ENCODE results near the gene NUDT14.
A peak's percentile ranks its signal among the peaks of the same experiment; 100 is the strongest.

Gene NUDT14

DNA sequence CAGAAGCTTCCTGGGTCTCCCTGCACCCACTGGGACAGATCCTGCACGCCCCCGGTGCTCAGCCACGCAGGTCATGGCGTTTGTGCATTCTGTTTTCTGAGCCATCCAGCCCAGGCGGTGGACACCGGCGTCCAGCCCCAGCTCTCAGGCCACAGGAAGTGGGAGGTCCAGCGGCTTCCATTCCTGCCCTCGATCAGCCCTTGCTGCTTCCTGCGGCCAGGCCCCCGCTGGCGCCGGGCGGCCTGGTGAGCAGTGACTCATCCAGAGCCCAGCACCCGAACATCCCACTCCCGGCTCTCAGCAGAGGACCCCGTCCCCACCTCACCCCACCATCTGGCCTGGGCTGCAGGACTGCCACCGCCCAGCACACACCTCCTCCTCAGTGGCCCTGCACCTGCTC, 18.0 kb upstream of the NUDT14 start:
- no peak for DNase-seq (ENCODE audit: low read depth in 2 of 2)

DNA sequence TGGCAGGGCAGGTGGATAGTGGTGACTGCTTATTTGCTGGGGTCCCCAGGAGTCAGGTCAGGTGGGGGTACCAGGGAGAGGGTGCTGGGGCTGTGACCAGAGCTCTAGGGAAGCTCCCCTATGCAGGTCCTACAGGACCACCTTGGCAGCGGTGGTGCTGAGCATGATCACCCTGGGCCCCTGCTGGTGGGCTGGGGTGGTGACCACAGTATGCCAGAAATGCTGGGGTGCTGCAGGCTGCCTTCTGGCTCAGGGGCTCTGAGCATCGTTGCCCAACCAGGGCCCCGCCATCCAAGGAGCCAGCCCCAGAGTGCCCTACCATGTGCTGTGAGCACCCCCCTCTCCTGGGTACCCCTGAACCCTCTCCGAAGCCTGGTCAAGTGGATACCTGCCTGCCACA, 17.5 kb upstream of the NUDT14 start:
- DNase-seq (ENCODE audit: low read depth in 2 of 2), result no peak

DNA sequence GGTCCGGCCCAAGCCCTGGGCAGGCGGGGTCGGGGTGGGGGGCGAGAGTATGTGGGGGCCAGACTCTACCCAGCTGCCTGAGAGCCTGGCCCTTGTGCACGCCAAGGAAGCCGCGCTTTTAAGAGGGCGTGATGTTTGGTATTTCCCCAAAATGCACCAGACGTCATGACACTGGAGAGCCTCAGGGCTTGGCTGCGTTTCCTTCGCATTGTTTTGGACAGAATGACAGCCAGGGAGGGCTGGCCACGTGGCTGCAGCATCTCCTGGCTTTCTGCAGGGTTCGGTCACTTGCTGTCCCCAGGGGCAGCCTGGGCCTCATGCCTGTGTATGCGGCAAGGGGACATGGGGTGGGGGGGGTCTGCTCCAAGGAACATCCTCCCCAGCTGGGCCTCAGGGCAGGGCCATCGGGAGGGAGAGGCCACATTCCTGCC, 16.1 kb upstream of the NUDT14 start:
- no peak for DNase-seq (ENCODE audit: low read depth in 2 of 2)

DNA sequence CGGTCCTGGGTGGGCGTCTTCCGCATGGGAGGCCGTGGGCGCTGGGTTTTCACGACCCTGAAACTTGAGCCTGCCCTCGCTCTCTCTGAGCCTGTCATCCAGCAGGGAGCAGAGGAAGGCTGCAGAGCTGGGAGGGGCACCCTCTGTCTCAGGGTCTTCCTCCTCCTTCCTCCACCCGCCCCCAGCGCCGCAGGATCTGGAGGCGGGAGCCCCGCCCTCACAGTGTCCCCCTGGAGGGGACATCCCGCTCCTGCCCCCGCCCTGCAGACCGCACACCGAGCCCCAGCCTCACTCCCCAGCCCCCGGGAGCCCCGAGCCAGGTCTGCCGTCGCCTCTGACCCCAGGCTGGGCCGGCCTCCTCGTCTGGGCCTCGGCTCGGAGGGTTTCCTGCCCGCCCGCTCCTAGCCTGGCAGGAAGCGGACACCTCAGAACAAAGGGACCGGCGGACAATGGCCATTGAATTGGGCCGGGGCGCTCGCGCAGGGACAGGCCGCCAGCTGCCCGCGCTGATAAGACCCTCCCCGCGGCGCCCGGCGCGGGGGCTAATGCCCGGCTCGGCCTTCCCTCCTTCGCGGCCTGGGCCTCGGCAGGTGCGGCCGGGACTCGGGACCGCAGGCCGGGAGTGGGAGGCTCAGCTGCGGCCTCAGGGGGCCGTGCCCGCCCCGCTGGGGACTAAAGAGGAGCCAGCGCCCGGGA, 15.3 kb upstream of the NUDT14 start:
- DNase-seq (ENCODE audit: low read depth in 2 of 2), result no peak

DNA sequence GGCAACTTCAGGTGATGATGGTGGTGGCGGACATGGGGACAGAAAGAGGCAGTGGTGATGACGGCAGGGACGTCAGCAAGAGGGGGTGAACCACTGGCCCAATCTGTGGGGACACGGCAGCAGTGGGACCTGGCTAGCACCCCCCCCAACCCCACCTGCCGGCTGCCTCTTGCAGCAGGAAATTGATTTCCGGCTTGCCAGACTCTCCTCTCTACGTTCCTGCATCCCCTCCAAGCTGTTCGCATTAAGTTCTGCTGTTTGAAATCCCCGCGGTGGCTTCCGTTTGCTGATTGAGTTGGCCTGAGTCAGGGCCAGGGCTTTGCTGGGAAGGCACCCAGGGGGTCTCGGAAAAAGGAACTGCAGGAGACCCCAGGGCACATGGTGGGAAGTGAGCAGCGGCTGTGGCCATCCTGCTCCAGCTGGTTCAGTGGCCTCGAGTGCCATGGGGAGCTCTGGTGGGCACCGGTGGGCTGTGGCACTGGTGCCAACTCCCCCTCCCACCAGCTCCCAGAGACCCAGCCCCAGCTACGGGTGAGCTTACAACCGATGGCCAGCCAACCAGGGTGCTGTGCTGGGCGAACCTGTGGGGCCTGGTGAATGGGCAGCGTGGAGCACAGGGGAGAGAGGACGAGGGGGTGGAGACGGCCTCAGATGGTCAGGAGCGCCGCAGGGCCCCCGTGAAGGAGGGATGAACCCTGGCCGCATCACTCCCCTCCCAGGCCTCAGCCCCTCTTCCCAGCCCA, 14.6 kb upstream of the NUDT14 start:
- no peak for DNase-seq (ENCODE audit: low read depth in 2 of 2)

DNA sequence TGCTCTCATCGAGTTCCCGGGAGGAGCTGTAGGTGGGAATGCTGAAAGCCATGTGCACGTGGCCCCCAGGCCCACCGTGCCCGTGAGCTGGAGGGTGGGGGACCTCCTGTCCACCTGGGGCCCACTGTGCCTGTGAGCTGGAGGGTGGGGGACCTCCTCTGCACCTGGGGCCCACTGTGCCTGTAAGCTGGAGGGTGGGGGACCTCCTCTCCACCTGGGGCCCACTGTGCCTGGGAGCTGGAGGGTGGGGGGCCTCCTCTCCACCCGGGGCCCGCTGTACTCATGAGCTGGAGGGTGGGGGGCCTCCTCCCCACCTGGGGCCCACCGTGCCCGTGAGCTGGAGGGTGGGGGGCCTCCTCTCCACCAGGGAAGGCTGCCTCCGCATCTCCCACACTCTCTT, 13.9 kb upstream of the NUDT14 start:
- no peak for DNase-seq (ENCODE audit: low read depth in 2 of 2)

DNA sequence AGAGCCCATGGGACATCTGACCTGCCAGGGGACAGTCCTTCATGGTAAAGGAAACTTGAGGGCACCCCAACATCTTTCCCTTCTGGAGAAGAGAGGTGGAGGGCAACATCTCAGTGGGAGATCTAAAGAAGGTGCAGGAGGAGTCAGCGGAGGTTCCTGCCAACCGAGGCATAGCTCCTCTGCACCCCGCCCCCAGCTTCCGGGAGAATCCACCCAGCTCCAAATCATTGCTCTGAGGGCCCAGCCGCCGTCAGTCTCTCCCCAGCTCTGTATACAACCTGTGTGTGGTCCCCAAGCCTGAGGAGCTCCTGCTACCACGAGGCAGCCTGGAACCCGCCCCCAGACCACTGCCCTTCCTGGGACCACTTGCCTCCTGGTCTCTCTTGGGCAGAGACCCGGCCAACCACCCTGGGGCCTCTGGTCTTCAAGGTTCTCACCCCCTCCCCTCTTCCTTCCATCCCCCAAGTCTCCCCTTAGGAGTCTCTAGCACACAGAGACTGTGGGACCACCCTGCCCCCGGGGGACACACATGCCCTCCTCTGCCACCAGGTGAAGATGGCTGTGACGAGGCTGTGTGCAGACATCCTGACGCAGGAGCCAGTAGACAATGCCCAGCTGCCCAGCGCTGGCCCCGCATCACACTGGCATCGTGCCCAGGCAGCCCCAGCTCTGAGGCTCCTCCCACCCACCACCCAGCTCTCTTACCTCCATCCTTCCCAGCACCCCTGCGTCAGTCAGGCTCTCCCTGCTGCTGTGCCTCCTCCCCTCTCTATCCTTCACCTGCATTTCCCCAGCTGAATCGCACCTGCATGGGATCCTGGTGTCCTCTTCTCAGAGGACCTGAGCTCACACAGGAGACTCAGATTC, 13.0 kb upstream of the NUDT14 start:
- no peak for DNase-seq (ENCODE audit: low read depth in 2 of 2)

DNA sequence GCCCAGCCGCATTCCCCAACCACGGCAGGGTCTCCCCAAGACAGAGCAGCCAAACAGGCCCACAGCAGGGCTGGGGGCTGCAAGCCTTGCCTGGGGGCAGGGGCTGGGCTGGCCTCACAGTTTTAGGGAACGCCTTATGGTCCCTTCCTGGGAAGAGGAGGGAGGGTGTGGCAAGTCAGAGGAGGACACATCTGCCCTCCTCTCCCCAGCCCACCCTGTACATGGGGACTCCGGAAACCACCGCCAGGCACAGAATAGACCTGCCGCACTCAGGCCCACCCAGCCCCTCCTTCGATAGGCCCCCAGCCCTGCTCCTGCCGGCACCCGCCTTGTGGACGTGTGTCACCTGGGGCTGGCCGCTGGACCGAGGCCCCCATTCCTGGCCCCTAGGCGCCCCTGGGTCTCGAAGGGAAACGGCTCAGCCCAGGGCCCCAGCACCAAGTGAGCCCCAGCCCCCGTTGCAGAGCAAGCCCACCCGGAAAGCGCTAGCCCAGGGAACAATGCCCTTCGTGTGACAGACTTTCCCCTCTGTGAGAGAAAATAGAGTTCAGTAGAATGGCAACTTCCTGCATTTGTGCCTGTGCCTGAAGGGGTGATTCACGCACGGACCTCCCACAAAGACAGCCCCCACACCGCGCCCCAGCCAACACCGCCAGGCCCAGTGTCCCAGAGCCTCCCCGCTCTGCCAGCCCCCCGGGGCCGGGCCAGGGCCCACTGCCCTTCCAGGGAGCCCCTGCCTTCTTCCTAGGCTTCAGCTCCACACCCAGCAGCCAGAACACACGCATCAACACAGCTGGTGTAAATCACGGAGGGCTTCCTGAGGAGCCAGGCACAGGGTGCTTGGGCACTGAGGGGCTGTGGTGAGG, 12.0 kb upstream of the NUDT14 start:
- DNase-seq (ENCODE audit: low read depth in 2 of 2), result peak in 1 of 2 donors; percentile 33

DNA sequence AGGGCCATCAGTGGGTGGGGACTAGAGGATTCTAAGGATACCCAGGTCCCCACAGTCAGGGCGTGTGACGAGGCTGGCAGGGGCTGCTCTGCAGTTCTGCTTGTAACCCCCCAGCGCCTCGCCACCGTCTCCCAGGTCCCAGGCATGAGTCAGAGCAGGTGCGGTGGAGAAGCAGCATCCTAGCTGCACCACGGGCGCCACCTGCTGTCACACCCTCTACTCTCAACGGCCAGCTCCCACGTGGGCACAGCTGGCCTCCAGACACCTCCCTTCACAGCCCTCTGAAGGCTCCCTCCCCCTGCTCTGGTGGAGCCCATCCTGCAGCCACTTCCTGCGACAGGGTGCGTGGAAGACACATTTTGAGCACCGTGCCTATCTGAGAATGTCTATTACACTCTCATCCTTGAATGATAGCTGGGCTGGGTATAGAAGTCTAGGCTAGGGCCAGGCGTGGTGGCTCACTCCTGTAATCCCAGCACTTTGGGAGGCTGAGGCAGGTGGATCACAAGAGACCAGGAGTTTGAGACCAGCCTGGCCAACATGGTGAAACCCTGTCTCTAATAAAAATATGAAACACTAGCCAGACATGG, 6.9 kb upstream of the NUDT14 start:
- no peak for DNase-seq (ENCODE audit: low read depth in 2 of 2)

DNA sequence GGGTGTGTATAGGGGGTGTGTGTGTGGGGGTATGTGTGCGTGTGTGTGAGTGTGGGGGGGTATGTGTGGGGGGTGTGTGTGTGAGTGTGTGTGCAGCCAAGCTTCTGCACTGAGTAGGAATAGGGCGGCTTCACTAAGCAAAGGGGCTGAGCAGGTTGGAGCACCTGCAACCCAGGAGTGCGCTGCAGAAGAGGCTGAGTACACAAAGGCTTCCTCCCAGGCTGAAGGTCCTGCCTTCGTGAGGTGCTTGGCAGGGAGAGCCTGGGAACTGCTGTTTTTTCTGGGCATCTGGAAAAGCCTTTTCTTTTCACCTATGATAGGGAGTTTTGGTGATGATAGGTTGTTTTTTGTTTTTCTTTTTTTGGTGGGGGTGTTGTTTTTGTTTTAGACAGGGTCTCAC, 6.0 kb upstream of the NUDT14 start:
- DNase-seq (ENCODE audit: low read depth in 2 of 2), result no peak

DNA sequence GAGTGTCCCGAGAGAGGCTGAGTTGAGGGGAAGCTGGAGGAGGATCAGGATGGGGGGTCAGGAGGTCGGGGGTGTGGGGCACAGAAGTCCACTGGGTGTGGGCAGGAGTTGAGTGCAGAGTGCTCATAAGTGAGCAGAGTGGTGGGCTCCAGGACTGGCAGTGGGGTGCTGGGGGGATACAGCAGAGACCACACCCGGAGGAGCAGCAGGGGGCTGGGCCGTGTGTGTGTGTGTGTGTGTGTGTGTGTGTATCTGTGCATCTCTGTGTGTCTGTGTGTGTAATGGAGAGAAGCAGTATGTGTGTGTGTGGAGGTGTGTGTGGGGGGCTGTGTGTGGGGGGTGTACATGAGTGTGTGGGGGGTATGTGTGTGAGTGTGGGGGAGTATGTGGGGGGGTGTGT, 4.9 kb upstream of the NUDT14 start:
- no peak for DNase-seq (ENCODE audit: low read depth in 2 of 2)

DNA sequence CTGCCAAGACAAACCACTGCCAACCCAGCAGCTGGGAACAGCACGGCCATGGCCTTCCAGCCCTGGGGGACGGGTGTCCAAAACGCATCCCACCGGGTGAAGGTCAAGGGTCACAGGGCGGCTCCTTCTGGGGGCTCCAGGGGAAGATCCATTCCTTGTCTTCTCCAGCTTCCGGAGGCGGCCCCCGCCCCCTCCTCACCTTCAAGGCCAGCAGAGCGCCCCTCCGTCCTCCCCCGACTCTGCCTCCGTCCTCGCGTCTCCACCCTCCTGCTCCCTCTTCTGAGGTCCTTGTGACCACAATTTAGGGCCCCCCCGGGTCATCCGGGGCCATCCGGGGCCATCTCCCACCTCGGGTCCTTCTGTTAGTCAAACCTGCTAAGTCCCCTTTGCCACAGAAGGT, 3.9 kb upstream of the NUDT14 start:
- no peak for DNase-seq (ENCODE audit: low read depth in 2 of 2)

DNA sequence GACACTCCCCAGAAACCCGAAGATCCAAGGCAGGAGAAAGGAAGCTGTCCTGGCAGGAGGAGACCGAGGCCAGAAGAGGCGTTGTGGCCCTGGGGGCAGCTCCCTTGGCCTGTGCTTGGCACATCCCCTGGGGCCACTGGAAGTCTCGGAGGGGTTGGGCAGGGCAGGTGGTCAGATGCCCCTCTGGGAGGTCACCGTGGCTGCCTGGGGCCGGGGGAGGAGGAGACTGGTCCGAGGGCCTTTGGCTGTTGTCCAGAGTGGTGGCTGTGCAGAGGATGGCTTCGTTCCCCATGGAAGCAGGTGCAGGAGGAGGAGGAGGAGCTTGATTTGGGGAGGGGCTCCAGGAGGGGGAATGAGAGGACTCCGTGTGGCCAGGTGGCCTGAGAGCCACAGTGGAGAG, 3.3 kb upstream of the NUDT14 start:
- no peak for DNase-seq (ENCODE audit: low read depth in 2 of 2)

DNA sequence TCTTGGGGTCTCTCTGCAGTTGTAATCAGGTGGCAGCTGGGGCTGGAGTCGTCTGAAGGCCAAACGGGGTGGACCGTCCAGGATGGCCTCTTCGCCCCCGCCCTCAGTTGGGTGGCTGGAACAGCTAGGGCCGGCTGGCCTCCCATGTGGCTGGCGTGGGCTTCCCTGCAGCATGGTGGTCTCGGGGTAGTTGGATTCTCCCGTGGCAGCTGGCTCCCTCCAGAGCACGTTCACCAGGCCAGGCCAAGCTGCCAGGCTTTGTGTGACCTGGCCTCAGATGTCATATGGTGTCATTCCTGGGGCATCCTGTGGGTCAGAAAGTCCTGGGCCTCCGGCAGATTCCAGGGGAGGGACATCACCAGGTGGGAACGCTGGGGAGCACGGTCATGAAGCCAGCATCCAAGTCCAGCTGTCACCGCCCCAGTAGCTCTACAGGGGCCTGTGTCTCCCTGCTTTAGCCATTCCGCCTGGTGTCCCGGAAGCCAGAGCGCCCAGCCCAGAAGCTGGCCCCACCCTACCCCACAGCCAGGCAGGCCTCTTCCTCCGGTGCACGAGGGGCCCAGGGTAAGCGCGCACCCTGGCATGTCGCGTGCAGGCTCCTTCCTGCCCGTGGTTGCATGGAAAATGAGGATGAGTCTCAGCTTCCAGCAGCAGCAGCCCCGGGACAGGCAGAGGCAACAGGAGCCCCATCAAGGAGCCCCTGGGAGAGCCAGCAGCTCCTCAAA, 1.3 kb upstream of the NUDT14 start:
- DNase-seq (ENCODE audit: low read depth in 2 of 2), result no peak

DNA sequence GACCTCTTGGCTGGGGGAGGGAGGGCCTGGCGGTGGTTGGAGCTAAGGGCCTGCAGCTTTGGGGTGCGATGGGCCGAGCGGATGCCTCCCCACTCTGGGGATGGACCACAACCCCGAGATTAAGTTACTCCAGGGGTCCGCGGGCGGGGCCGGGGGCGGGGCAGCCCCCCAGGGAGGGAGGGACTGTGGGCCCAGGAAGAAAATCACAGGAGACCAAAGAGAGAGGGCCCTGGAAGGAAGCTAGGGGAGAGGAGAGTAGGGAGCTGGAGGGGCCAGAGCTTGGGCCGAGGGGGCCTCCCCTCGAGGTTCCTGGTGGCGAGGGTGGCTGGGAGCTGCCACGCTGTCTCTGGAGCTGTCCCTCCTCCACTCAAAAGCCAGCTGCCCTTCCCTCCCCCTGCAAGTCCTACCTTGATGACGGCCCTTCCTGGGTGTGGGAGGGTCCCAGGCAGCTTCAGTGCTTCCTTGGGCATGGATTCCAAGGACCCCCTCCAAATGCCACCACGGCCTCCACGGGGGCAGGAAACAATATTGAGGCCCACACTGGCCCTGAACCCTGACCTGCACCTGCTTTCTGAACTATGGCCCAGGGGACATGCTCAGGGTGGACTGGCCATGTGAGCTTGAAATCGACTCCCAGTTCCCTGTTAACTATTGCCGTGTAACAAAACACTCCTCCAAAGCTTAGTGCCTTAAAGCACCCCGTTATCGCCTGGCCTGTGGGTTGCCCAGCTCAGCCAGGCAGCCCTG, 610 bp upstream of the NUDT14 start:
- no peak for DNase-seq (ENCODE audit: low read depth in 2 of 2)

DNA sequence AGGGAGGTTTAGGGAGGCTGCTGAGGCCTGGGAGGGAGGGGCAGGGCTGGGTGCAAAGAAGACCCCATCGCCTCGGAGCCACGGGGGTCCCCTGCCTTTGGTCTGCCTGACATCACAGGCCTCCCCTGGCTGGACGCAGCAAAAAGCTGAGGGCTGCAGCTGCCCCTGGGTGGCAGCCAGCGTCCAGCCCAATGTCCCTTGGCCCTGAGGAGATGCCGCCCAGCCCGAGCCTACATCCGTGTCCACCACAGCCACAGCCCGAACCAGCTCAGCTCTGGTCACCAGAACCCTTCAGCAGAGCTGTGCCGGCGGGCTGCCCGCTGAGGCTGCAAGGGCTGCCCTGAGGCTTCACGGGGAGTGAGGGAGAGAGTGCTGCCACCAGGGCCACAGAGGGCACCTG, 1.9 kb downstream of the NUDT14 start:
- no peak for DNase-seq (ENCODE audit: low read depth in 2 of 2)

DNA sequence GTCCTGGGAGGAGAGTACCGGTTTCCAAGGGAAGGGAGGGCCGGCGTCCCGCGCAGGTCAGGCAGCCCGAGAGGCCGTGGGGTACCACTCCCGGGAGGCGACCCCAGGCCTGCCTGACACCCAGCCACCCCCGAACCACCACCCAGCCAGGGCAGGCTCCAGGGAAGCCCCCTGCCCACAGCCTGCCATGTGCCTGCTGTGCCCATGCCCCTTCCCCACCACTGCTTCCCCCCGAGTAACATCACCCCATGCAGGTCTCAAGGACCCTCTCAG, 2.3 kb downstream of the NUDT14 start:
- no peak for DNase-seq (ENCODE audit: low read depth in 2 of 2)

DNA sequence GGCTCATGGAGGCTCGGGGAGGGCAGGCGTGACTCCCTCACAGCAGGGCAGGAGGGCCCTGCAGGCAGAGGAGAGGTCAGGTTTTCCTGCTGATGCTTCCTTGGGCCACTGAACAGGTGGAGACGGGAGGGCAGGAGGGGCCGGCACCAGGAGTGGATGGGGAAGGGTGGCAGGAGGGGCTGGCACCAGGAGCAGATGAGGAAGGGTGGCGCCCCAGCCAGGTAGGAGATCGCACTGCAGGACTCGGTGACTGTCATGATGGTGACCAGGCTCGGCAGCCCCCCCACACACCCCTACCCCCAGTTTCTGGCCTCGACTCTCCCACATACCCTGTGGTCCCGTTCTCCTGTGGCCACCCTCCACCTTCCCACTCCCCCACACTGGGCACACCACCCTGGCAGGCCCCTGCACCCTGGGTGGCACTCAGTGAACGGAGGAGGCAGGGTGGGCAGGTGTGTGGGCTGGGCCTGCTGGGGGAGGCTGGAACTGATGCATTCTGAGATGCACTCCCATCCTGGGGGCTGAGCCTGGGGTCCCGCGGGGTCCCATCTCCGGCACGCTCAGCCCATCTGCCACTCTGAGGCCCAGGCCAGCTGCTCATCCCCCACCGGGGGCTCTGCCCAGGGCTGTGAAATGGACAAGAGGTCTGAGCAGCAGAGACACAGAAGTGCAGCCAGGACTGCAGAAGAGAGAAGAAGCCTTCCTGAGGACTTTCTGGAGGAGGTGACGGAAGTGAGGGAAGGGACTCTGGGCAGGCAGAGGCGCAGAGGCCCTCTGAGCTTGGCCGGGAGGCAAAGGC, 2.8 kb downstream of the NUDT14 start:
- no peak for DNase-seq (ENCODE audit: low read depth in 2 of 2)

DNA sequence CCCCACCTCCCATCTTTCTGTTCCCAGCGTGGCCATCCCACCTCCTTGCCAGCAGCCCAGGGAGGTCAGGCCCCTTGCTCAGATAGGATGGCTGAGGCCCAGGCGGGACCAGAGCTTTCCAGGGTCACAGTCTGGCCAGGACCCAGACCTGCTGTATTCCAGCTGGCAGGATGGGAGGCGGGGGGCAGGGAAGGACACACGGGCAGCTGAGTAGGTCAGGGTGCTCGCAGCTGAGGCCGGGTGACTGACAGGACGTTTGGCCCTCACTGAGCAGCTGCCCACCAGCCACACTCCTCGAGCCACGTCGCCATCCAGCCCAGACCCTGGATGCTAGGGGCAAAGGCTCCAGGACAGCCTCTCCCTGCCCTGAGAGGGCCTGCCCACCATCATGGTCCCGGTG, 4.0 kb downstream of the NUDT14 start:
- DNase-seq (ENCODE audit: low read depth in 2 of 2), result no peak

Data from stimulated activated CD8-positive, alpha-beta memory T cell treated with anti-CD3 and anti-CD28 coated beads, Interleukin-2, amount 100 ng/mL, for 48 hours (primary cell).